ENCODE measurements around the gene ZNF107. TPM values are rescaled to one million over a fixed set of nuclear protein-coding genes. Genes with fewer than 3 reads are reported as not detected.
A peak's percentile ranks its signal among the peaks of the same experiment; 100 is the strongest.

The ZNF107 gene
- total and polyA plus RNA-seq, 2 of the 13 experiments (the other 11 are each of a cell fraction or from before 2014, with no cell fraction given), result 2.5 to 5.4 TPM

DNA sequence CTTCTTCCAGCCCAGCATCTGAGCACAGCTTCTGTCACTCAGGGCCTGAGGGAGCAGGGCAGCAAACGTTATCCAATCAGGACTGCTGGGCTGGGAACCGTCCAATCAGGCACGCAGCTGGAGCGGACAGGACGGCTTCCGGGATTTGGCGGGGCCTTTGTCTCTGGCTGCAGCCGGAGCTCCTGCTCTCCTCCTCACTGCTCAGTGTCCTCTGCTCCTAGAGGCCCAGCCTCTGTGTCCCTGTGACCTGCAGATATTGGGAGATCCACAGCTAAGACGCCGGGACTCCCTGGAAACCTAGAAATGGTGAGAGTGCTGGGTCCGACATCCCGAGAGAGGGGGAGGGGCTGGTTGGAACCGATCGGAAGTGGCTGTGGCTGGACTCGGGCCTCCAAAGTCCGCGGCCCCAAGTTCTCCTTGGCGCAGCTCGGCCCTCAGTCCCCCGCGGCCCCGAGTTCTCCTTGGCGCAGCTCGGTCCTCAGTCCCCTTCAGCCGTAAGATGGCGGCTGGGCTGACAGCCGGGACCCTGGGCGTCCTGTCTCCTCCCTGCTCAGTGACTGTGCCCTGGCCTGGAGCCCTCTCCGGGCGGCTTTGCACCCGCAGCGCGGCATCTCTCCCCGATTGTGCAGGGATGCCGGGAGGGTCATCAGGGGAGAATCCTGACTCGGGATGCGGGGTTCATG is at the start of gene ZNF107 (continued):
- TF ChIP-seq, protein P1, sequence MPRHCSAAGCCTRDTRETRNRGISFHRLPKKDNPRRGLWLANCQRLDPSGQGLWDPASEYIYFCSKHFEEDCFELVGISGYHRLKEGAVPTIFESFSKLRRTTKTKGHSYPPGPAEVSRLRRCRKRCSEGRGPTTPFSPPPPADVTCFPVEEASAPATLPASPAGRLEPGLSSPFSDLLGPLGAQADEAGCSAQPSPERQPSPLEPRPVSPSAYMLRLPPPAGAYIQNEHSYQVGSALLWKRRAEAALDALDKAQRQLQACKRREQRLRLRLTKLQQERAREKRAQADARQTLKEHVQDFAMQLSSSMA (CRISPR knock-in tag; IDR thresholded peaks at IDR 0.05), result no peak
- TF ChIP-seq, protein P2, sequence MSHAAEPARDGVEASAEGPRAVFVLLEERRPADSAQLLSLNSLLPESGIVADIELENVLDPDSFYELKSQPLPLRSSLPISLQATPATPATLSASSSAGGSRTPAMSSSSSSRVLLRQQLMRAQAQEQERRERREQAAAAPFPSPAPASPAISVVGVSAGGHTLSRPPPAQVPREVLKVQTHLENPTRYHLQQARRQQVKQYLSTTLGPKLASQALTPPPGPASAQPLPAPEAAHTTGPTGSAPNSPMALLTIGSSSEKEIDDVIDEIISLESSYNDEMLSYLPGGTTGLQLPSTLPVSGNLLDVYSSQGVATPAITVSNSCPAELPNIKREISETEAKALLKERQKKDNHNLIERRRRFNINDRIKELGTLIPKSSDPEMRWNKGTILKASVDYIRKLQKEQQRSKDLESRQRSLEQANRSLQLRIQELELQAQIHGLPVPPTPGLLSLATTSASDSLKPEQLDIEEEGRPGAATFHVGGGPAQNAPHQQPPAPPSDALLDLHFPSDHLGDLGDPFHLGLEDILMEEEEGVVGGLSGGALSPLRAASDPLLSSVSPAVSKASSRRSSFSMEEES (CRISPR knock-in tag; IDR thresholded peaks at IDR 0.05), result 0 out of 2 replicates have a peak, but pooled peaks have one; percentile 15
- TF ChIP-seq, protein P3, sequence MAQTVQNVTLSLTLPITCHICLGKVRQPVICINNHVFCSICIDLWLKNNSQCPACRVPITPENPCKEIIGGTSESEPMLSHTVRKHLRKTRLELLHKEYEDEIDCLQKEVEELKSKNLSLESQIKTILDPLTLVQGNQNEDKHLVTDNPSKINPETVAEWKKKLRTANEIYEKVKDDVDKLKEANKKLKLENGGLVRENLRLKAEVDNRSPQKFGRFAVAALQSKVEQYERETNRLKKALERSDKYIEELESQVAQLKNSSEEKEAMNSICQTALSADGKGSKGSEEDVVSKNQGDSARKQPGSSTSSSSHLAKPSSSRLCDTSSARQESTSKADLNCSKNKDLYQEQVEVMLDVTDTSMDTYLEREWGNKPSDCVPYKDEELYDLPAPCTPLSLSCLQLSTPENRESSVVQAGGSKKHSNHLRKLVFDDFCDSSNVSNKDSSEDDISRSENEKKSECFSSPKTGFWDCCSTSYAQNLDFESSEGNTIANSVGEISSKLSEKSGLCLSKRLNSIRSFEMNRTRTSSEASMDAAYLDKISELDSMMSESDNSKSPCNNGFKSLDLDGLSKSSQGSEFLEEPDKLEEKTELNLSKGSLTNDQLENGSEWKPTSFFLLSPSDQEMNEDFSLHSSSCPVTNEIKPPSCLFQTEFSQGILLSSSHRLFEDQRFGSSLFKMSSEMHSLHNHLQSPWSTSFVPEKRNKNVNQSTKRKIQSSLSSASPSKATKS (CRISPR knock-in tag; IDR thresholded peaks at IDR 0.05), result no peak
- TF ChIP-seq, protein P4, sequence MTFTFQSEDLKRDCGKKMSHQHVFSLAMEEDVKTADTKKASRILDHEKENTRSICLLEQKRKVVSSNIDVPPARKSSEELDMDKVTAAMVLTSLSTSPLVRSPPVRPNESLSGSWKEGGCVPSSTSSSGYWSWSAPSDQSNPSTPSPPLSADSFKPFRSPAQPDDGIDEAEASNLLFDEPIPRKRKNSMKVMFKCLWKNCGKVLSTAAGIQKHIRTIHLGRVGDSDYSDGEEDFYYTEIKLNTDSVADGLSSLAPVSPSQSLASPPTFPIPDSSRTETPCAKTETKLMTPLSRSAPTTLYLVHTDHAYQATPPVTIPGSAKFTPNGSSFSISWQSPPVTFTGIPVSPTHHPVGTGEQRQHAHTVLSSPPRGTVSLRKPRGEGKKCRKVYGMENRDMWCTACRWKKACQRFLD (CRISPR knock-in tag; IDR thresholded peaks at IDR 0.05; ENCODE audit: borderline replicate concordance), result no peak
- TF ChIP-seq KLF6 (CRISPR knock-in tag; IDR thresholded peaks at IDR 0.05) (no peak), MED8 (CRISPR knock-in tag; IDR thresholded peaks at IDR 0.05; ENCODE audit: insufficient replicate concordance) (no peak), MEF2D (CRISPR knock-in tag; IDR thresholded peaks at IDR 0.05) (no peak), TBX2 (CRISPR knock-in tag; IDR thresholded peaks at IDR 0.05; ENCODE audit: borderline replicate concordance) (0 out of 2 replicates have a peak, but pooled peaks have one; percentile 56), ZNF138 (CRISPR knock-in tag; IDR thresholded peaks at IDR 0.05; ENCODE audit: low read depth) (no peak), ZNF549 (CRISPR knock-in tag; IDR thresholded peaks at IDR 0.05) (no peak), ZNF557 (CRISPR knock-in tag; IDR thresholded peaks at IDR 0.05) (no peak), ZNF605 (CRISPR knock-in tag; IDR thresholded peaks at IDR 0.05) (peak; percentile 64), AGO2 (optimal IDR thresholded peaks at IDR 0.05; ENCODE audit: low read depth, low read length) (peak; percentile 41), FLYWCH1 (CRISPR knock-in tag; IDR thresholded peaks at IDR 0.05) (no peak), DMAP1 (CRISPR knock-in tag; IDR thresholded peaks at IDR 0.05) (peak; percentile 63; the same call in 1 of the 2 replicates), EEA1 (CRISPR knock-in tag; IDR thresholded peaks at IDR 0.05; ENCODE audit: borderline replicate concordance) (no peak), PLRG1 (conservative IDR thresholded peaks at IDR 0.05) (no peak), WIZ (CRISPR knock-in tag; IDR thresholded peaks at IDR 0.05) (no peak), SP1 (IDR thresholded peaks at IDR 0.05) (no peak), SP1 (CRISPR knock-in tag; IDR thresholded peaks at IDR 0.05) (no peak), BHLHE40 (IDR thresholded peaks at IDR 0.05; ENCODE audit: low read length) (no peak), HNRNPK (IDR thresholded peaks at IDR 0.05; ENCODE audit: low read depth, low read length, poor library complexity, severe bottlenecking) (no peak), PITX1 (CRISPR knock-in tag; IDR thresholded peaks at IDR 0.05) (peak; percentile 12; the same call in 1 of the 2 replicates)
- TF ChIP-seq, protein P5, sequence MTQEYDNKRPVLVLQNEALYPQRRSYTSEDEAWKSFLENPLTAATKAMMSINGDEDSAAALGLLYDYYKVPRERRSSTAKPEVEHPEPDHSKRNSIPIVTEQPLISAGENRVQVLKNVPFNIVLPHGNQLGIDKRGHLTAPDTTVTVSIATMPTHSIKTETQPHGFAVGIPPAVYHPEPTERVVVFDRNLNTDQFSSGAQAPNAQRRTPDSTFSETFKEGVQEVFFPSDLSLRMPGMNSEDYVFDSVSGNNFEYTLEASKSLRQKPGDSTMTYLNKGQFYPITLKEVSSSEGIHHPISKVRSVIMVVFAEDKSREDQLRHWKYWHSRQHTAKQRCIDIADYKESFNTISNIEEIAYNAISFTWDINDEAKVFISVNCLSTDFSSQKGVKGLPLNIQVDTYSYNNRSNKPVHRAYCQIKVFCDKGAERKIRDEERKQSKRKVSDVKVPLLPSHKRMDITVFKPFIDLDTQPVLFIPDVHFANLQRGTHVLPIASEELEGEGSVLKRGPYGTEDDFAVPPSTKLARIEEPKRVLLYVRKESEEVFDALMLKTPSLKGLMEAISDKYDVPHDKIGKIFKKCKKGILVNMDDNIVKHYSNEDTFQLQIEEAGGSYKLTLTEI (CRISPR knock-in tag; conservative IDR thresholded peaks at IDR 0.05), result no peak
